Hepatocyte (in vitro differentiated cells): ENCODE results near the gene DPEP2NB.

Experiments used
- CTCF ChIP-seq: fragments of 200-600 bp; sonication (generic); IDR thresholded peaks from 2 replicates; pipeline ENCODE4 v1.5.1; 2016; ENCODE audit warnings: antibody characterized with exemption, mild to moderate bottlenecking; ENCODE audit not compliant: poor library complexity
- EZH2phosphoT487 ChIP-seq: fragments of 200-600 bp; sonication (generic); IDR thresholded peaks from one replicate; pipeline ENCODE4 v1.6.1; 2018; ENCODE audit warnings: antibody characterized with exemption, mild to moderate bottlenecking, low read depth, moderate library complexity; ENCODE audit not compliant: unreplicated experiment, severe bottlenecking

GRCh38 chr16:68028996-68029395 lies 13.3 kb upstream of the DPEP2NB start:
- TF ChIP-seq CTCF (no peak), EZH2phosphoT487 (no peak)
